Erythroblast (primary cell): ENCODE measurements around the gene VAPA.
"Not testable (repeated sequence)": the region's sequence is repeated elsewhere in the genome, so short reads cannot be mapped to it uniquely, and the experiment has no call there.

Experiments used
- DNase-seq, 2 experiments: peaks; one replicate each; lab custom pipeline; 2025; lab: John Stamatoyannopoulos, UW
- GATA1 ChIP-seq: IDR thresholded peaks from 2 replicates; pipeline ENCODE4 v1.6.1; 2011; ENCODE audit warnings: low read depth, mild to moderate bottlenecking, control low read depth, low read length, moderate library complexity
- POLR2A ChIP-seq: IDR thresholded peaks from 2 replicates; pipeline ENCODE4 v1.6.1; 2011; ENCODE audit warnings: mild to moderate bottlenecking, low read length

Gene VAPA

GRCh38 chr18:9898792-9899549, 14.8 kb upstream of the VAPA start:
- DNase-seq = peak; percentile 78 to 83
- TF ChIP-seq GATA1 (no peak), POLR2A (peak; percentile 58)

- not testable (repeated sequence) for DNase-seq
Measured at GRCh38 chr18:9899550-9899930, 14.3 kb upstream of the VAPA start.

DNA sequence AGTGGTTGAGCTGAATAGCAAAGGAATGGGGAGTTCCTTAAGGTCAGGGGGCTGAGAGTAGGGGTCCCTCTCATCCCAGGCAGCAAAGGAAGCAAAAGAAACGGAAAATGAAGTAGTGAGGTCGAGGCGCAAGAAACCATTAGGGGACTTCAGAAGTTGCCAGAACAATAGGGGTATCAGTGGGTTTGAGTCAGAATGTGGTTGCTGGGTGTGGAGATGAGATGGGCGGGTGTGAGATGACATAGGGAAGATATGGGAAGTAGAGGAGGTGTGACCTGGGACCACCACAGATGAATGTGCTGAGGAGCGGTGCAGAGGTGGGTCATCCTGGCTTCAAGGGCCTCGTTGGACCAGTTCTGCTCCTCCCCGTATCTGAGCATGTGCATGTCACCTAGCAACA, 13.1 kb upstream of the VAPA start:
- TF ChIP-seq POLR2A = no peak
- no peak for TF ChIP-seq GATA1
- peak; percentile 41 to 47 for DNase-seq

DNA sequence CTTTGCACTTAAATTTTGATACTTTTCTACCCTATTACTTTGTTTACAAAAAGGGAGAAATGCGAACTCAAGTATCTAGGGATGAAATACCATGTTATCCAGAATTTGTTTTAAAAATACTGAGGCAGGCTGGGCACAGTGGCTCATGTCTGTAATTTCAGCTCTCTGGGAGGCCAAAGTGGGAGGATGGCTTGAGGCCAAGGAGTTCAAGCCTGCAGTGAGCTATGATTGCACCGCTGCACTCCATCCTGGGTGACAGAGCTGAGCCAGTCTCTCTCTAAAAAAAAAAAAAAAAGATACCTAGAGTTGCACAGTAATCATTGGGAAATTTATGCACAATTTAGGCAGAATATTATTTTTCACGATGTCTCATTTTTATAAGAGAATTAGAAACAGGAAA, 12.4 kb upstream of the VAPA start:
- no peak for TF ChIP-seq GATA1
- TF ChIP-seq POLR2A = no peak
- DNase-seq = peak; percentile 47 to 61

DNA sequence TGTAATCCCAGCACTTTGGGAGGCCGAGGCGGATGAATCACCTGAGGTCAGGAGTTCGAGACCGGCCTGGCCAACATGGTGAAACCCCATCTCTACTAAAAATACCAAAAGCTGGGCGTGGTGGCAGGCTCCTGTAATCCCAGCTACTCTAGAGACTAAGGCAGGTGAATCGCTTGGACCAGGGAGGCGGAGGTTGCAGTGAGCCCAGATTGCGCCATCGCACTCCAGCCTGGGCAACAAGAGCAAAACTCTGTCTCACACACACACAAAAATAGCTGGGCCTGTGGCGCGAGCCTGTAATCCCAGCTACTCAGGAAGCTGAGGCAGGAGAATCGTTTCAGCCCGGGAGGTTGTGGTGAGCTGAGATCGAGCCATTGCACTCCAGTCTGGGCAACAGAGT, 11.6 kb upstream of the VAPA start:
- not testable (repeated sequence) for DNase-seq

GRCh38 chr18:9902832-9903231, 11.0 kb upstream of the VAPA start:
- TF ChIP-seq GATA1 (no peak), POLR2A (no peak)
- no peak for DNase-seq

GRCh38 chr18:9905401-9905922, 8.4 kb upstream of the VAPA start:
- TF ChIP-seq GATA1 (no peak), POLR2A (no peak)
- no peak for DNase-seq

GRCh38 chr18:9906481-9906880, 7.3 kb upstream of the VAPA start:
- no peak for TF ChIP-seq POLR2A
- TF ChIP-seq GATA1 = no peak
- DNase-seq = no peak

DNA sequence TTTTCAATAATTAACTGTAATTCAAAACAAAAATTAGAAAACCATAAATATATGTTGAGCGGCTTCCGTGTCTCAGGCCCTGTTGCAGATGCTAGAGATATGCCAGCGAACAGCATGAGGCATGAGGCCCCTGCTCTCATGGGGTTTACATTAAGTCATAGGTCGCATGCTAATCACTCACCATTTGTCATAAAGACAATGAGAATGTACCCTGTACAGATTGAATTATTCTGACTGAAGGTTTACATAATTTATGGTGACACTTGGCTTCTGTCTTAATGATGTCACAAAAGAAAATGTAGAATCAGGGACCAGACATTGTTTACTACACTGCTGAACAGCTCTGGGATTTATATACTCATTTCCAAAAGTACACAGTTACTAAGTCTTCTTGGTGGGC, 5.9 kb upstream of the VAPA start:
- TF ChIP-seq GATA1 = no peak
- no peak for TF ChIP-seq POLR2A
- no peak for DNase-seq

DNA sequence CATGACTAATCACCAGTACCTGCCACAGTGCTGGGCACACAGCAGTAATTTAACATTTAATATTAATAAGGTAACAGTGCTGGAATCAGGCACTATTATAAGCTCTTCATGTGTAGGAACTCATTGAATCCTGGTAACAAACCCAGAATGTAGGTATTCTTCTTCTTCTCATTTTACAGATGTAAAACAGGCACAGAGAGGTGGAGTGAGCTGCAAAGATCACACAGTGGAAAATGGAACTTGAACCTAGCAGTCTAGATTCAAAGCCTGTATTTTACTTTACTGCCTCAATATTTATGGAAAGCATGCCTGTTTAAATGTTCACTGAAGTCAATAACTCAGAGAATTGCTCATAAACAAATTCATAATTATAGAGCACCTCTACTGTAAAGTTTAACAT, 3.7 kb upstream of the VAPA start:
- no peak for DNase-seq
- no peak for TF ChIP-seq POLR2A
- no peak for TF ChIP-seq GATA1

- no peak for DNase-seq
Measured at GRCh38 chr18:9910661-9911060, 3.2 kb upstream of the VAPA start.

DNA sequence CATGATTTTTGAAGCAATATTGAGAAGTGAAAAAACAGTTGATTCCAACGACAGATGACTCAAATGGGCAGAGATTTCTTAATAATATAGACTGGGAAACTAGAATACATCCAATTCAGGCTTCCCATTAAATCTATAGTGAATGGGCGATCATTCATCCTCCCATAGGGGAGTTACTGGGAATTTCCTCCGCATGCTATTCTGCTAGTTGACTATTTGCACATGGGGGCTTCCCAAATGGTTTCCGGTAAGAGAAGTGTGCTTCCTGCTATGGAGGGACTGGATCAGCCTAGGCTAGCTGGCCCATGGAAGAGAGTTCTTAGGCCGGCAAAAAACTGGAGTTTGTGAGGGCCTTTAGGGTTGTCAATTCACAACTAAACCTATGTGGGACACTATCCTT, 2.6 kb upstream of the VAPA start:
- TF ChIP-seq GATA1 (no peak), POLR2A (no peak)
- no peak for DNase-seq

More at GRCh38 chr18:9910661-9911060, 3.2 kb upstream of the VAPA start:
- TF ChIP-seq GATA1 = no peak
- TF ChIP-seq POLR2A = no peak

DNA sequence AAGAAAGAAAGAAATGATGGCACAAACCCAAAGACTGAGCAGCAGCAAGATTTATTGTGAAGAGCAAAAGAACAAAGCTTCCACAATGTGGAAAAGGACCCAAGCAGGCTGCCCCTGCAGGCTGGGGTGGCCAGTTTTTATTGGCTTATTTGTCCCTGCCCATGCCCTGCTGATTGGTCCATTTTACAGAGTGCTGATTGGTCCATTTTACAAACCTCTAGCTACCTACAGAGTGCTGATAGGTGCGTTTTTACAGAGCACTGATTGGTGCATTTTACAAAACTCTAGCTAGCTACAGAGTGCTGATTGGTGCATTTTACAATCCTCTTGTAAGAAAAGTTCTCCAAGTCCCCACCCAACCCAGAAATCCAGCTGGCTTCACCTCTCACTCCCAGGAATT, 1.5 kb upstream of the VAPA start:
- peak; percentile 49 to 68 for DNase-seq

GRCh38 chr18:9913151-9913525, 678 bp upstream of the VAPA start:
- no peak for DNase-seq
- TF ChIP-seq GATA1 (no peak), POLR2A (no peak)

- no peak for DNase-seq
- TF ChIP-seq GATA1 (no peak), POLR2A (no peak)
Measured at GRCh38 chr18:9914334-9914583, 443 bp downstream of the VAPA start.

GRCh38 chr18:9914584-9915290, 921 bp downstream of the VAPA start:
- peak; percentile 90 to 91 for DNase-seq
- TF ChIP-seq POLR2A = peak; percentile 80
- no peak for TF ChIP-seq GATA1
